Myocyte (in vitro differentiated cells): ENCODE results near the gene NAT8L. TPM values are rescaled to one million over a fixed set of nuclear protein-coding genes. Genes with fewer than 3 reads are reported as not detected.

Experiments
- DNase-seq: peaks from one replicate; pipeline ENCODE4 v3.0.0-alpha.2; 2012; ENCODE audit warnings: low read depth
- total RNA-seq: library from RNA; depleted of rRNA; stranded (reverse); fragments of >200 nt; gene quantifications from 2 replicates; pipeline ENCODE4 v1.2.3, GENCODE V29; 2014

NAT8L gene
- total RNA-seq, 1 donor from 2014 or later: 8.2 TPM

- DNase-seq: peak; percentile 22
Observed at GRCh38 chr4:2045518-2045951, 13.6 kb upstream of the NAT8L start.

GRCh38 chr4:2046031-2046961 is 12.8 kb upstream of the NAT8L start:
- DNase-seq: no peak

GRCh38 chr4:2047031-2047660 is 12.0 kb upstream of the NAT8L start:
- DNase-seq: no peak

- no peak for DNase-seq
Observed at GRCh38 chr4:2047781-2048581, 11.1 kb upstream of the NAT8L start.

- no peak for DNase-seq
Observed at GRCh38 chr4:2048831-2049230, 10.3 kb upstream of the NAT8L start.

- DNase-seq: no peak
Observed at GRCh38 chr4:2049381-2049780, 9.7 kb upstream of the NAT8L start.

GRCh38 chr4:2049811-2050210 is 9.3 kb upstream of the NAT8L start:
- DNase-seq: no peak

- no peak for DNase-seq
Observed at GRCh38 chr4:2051086-2051485, 8.0 kb upstream of the NAT8L start.

GRCh38 chr4:2054217-2054616 is 4.9 kb upstream of the NAT8L start:
- no peak for DNase-seq

- no peak for DNase-seq
Observed at GRCh38 chr4:2057382-2058065, 1.6 kb upstream of the NAT8L start.

GRCh38 chr4:2058264-2059045 is 672 bp upstream of the NAT8L start:
- no peak for DNase-seq

- peak; percentile 30 for DNase-seq
Observed at GRCh38 chr4:2059726-2060602, 837 bp downstream of the NAT8L start.

GRCh38 chr4:2060611-2061185 is 1.6 kb downstream of the NAT8L start:
- no peak for DNase-seq

GRCh38 chr4:2061186-2062131 is 2.3 kb downstream of the NAT8L start:
- DNase-seq: no peak

GRCh38 chr4:2062168-2062807 is 3.2 kb downstream of the NAT8L start:
- DNase-seq: no peak

- DNase-seq: no peak
Observed at GRCh38 chr4:2062808-2063524, 3.8 kb downstream of the NAT8L start.
